MM.1S (cell line): ENCODE measurements around the gene PFN2.
A peak's percentile ranks its signal among the peaks of the same experiment; 100 is the strongest.

Experiments used
- DNase-seq: peaks from one replicate; pipeline ENCODE4 v3.0.0-alpha.2; 2015
- H2AFZ ChIP-seq: fragments of 300-600 bp; sonication (generic); 2 replicates; pipeline ENCODE4 v1.6.0; 2016; ENCODE audit warnings: antibody characterized with exemption, low read length
- H3F3A ChIP-seq: fragments of 300-600 bp; sonication (generic); 2 replicates; pipeline ENCODE4 v1.6.1; 2016; ENCODE audit warnings: mild to moderate bottlenecking, antibody characterized with exemption, low read length, moderate library complexity, mixed read lengths; ENCODE audit not compliant: insufficient read depth
- H3K27ac ChIP-seq: fragments of 300-600 bp; sonication (generic); 2 replicates; pipeline ENCODE4 v1.5.1; 2016; ENCODE audit warnings: mild to moderate bottlenecking, low read length
- H3K27me3 ChIP-seq: fragments of 300-600 bp; sonication (generic); replicated peaks from 2 replicates; pipeline ENCODE4 v1.6.0; 2016; ENCODE audit warnings: low read length; ENCODE audit not compliant: insufficient read depth
- H3K36me3 ChIP-seq: fragments of 300-600 bp; sonication (generic); replicated peaks from 2 replicates; pipeline ENCODE4 v1.6.1; 2016; ENCODE audit warnings: mild to moderate bottlenecking, low read length, mixed read lengths; ENCODE audit not compliant: insufficient read depth
- H3K4me1 ChIP-seq: fragments of 300-600 bp; sonication (generic); 2 replicates; pipeline ENCODE4 v1.6.1; 2016; ENCODE audit warnings: low read length, mixed read lengths
- H3K4me2 ChIP-seq: fragments of 300-600 bp; sonication (generic); 2 replicates; pipeline ENCODE4 v1.6.0; 2016; ENCODE audit warnings: low read depth, low read length
- H3K4me3 ChIP-seq: fragments of 300-600 bp; sonication (generic); 2 replicates; pipeline ENCODE4 v1.5.1; 2016; ENCODE audit warnings: low read length, mixed read lengths
- H3K79me2 ChIP-seq: fragments of 300-600 bp; sonication (generic); 2 replicates; pipeline ENCODE4 v1.6.1; 2016; ENCODE audit warnings: mixed run types, low read length, mixed read lengths
- H3K9ac ChIP-seq: fragments of 300-600 bp; sonication (generic); 2 replicates; pipeline ENCODE4 v1.6.1; 2016; ENCODE audit warnings: low read length, mixed read lengths
- H3K9me2 ChIP-seq: fragments of 300-600 bp; sonication (generic); replicated peaks from 2 replicates; pipeline ENCODE4 v1.6.1; 2016; ENCODE audit warnings: mild to moderate bottlenecking, low read length, mixed read lengths; ENCODE audit not compliant: insufficient read depth
- H3K9me3 ChIP-seq: fragments of 300-600 bp; sonication (generic); replicated peaks from 2 replicates; pipeline ENCODE4 v1.6.1; 2016; ENCODE audit warnings: mild to moderate bottlenecking, low read length, mixed read lengths; ENCODE audit not compliant: insufficient read depth
- H4K20me1 ChIP-seq: fragments of 300-600 bp; sonication (generic); 2 replicates; pipeline ENCODE4 v1.6.1; 2016; ENCODE audit warnings: mild to moderate bottlenecking, low read length, moderate library complexity, mixed read lengths; ENCODE audit not compliant: insufficient read depth
- CTCF ChIP-seq: fragments of 300-600 bp; sonication (generic); IDR thresholded peaks from 2 replicates; pipeline ENCODE4 v1.5.1; 2016; ENCODE audit warnings: antibody characterized with exemption, low read length, mixed read lengths
- EZH2 ChIP-seq: fragments of 300-600 bp; sonication (generic); optimal IDR thresholded peaks from 2 replicates; pipeline ENCODE3; 2017; ENCODE audit warnings: low read depth, mild to moderate bottlenecking, antibody characterized with exemption, low read length, mixed read lengths
- EZH2phosphoT487 ChIP-seq: fragments of 300-600 bp; sonication (generic); IDR thresholded peaks from 2 replicates; pipeline ENCODE4 v1.6.1; 2018; ENCODE audit warnings: antibody characterized with exemption, low read length

Gene PFN2

GRCh38 chr3:149968216-149968615, 2.5 kb downstream of the PFN2 start:
- H3K4me2 ChIP-seq = no peak overlapping the region
- no peak for DNase-seq

GRCh38 chr3:149967086-149967685, 3.5 kb downstream of the PFN2 start:
- no peak for TF ChIP-seq EZH2
- TF ChIP-seq CTCF = peak; percentile 70
- Histone ChIP-seq H3K4me1 (no peaks in the 10 kb centered on the region), H3K9ac (no peak overlapping the region), H3K4me2 (no peak overlapping the region), H3K9me2 (no peaks in the 10 kb centered on the region), H3F3A (peaks cover 8% of the 10 kb centered on the region; the same call in 1 of the 2 replicates), H3K36me3 (no peaks in the 10 kb centered on the region), H3K9me3 (no peaks in the 10 kb centered on the region), H3K27ac (no peak overlapping the region), H3K79me2 (no peaks in the 10 kb centered on the region), H4K20me1 (no peaks in the 10 kb centered on the region), H3K4me3 (no peak overlapping the region), H3K27me3 (peaks cover 6% of the 10 kb centered on the region), H2AFZ (no peak overlapping the region)
- DNase-seq = peak; percentile 64

More at GRCh38 chr3:149968216-149968615, 2.5 kb downstream of the PFN2 start:
- Histone ChIP-seq H4K20me1 (no peaks in the 10 kb centered on the region), H3K9ac (no peak overlapping the region), H3K4me1 (no peaks in the 10 kb centered on the region), H3K27me3 (peaks cover 12% of the 10 kb centered on the region), H3K9me3 (no peaks in the 10 kb centered on the region), H3K36me3 (no peaks in the 10 kb centered on the region), H3K79me2 (no peaks in the 10 kb centered on the region), H2AFZ (no peak overlapping the region), H3F3A (peaks cover 8% of the 10 kb centered on the region; the same call in 1 of the 2 replicates), H3K27ac (no peak overlapping the region), H3K9me2 (no peaks in the 10 kb centered on the region), H3K4me3 (no peak overlapping the region)
- TF ChIP-seq EZH2phosphoT487 (no peak), CTCF (no peak), EZH2 (no peak)

- H3K27ac ChIP-seq = no peak overlapping the region
- no peak overlapping the region for H2AFZ ChIP-seq
- H3K9me2 ChIP-seq = no peaks in the 10 kb centered on the region
- H3K27me3 ChIP-seq = no peaks in the 10 kb centered on the region
- no peaks in the 10 kb centered on the region for H3K36me3 ChIP-seq
- H3K4me2 ChIP-seq = no peak overlapping the region
- no peaks in the 10 kb centered on the region for H3K4me1 ChIP-seq
- H4K20me1 ChIP-seq = no peaks in the 10 kb centered on the region
- H3K9ac ChIP-seq = no peak overlapping the region
- H3K79me2 ChIP-seq = no peaks in the 10 kb centered on the region
- H3F3A ChIP-seq = no peaks in the 10 kb centered on the region
- no peak for DNase-seq
- no peak overlapping the region for H3K4me3 ChIP-seq
- TF ChIP-seq CTCF (no peak), EZH2phosphoT487 (no peak), EZH2 (no peak)
- no peaks in the 10 kb centered on the region for H3K9me3 ChIP-seq
These were observed 5.4 kb downstream of the PFN2 start for GRCh38 chr3:149965278-149965677.
